PC-9 (cell line): ENCODE results near the gene ELL3.
"Not testable (repeated sequence)": the region's sequence is repeated elsewhere in the genome, so short reads cannot be mapped to it uniquely, and the experiment has no call there.

ENCODE experiments used
- EZH2 ChIP-seq: fragments of 200-600 bp; sonication (generic); IDR thresholded peaks from 2 replicates; pipeline ENCODE4 v1.8.0; 2017; ENCODE audit warnings: antibody characterized with exemption, low read depth
- TF ChIP-seq, protein P1 (sequence below): fragments of 200-600 bp; sonication (generic); conservative IDR thresholded peaks from 2 replicates; pipeline ENCODE4 v1.6.1; 2017; ENCODE audit warnings: mixed run types, antibody characterized with exemption, mild to moderate bottlenecking, moderate library complexity

DNA sequence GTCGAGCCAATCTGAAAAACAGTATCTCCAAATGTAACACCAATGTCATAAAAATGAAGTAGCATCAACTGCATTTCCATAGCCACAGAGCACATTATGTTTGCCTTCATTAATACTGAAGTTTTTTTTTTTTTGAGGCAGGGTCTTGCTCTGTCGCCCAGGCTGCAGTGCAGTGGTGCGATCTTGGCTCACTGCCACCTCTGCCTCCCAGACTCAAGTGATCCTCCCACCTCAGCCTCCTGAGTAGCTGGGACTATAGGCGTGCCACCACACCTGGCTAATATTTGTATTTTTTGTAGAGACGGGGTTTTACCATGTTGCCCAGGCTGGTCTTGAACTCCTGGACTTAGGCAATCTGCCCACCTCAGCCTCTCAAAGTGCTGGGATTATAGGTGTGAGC lies 38.3 kb upstream of the ELL3 start:
- TF ChIP-seq, protein P1, sequence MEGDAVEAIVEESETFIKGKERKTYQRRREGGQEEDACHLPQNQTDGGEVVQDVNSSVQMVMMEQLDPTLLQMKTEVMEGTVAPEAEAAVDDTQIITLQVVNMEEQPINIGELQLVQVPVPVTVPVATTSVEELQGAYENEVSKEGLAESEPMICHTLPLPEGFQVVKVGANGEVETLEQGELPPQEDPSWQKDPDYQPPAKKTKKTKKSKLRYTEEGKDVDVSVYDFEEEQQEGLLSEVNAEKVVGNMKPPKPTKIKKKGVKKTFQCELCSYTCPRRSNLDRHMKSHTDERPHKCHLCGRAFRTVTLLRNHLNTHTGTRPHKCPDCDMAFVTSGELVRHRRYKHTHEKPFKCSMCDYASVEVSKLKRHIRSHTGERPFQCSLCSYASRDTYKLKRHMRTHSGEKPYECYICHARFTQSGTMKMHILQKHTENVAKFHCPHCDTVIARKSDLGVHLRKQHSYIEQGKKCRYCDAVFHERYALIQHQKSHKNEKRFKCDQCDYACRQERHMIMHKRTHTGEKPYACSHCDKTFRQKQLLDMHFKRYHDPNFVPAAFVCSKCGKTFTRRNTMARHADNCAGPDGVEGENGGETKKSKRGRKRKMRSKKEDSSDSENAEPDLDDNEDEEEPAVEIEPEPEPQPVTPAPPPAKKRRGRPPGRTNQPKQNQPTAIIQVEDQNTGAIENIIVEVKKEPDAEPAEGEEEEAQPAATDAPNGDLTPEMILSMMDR: not testable (repeated sequence)
- TF ChIP-seq EZH2: not testable (repeated sequence)
